Stimulated activated CD4-positive, alpha-beta T cell treated with anti-CD3 and anti-CD28 coated beads, Interleukin-1b, Interleukin-23, amount 100 ng/mL, for 24 hours (primary cell): ENCODE data around the gene MAPK9.
"Not testable (repeated sequence)": the region's sequence is repeated elsewhere in the genome, so short reads cannot be mapped to it uniquely, and the experiment has no call there.

ENCODE experiments used
- DNase-seq, 4 experiments: peaks; one replicate each; pipeline ENCODE4 v3.0.0-alpha.2; 2020; ENCODE audit warnings: low read depth in 4 of 4, low spot score in 1 of 4

Gene MAPK9

DNA sequence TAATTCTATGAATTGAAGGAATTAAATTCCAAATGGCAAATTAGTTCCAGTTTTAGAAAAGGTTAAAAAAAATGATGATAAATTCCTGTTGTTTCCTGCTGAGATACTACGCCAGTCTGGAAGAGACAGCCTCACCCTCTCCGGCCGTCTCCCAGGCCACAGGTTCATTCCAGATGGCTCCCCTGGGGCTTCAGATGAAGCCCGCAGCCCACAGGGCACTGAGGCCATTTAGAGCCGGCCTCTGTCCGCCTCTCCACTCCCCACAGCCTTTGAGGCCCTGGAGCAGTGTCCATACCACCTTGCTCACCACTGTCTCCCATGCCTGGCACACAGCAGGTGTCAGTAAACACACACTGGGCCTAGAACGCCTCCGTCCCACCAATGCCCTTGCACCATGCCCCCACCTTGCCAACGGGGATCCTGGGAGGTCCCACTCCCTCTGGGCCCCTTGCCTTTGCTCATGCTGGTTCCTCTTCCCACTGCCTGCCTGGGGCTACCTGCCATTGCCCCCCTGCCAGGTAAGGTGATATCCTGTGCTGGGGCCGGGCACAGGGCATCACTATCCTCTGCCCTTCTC is 35.2 kb upstream of the MAPK9 start:
- DNase-seq: no peak

DNA sequence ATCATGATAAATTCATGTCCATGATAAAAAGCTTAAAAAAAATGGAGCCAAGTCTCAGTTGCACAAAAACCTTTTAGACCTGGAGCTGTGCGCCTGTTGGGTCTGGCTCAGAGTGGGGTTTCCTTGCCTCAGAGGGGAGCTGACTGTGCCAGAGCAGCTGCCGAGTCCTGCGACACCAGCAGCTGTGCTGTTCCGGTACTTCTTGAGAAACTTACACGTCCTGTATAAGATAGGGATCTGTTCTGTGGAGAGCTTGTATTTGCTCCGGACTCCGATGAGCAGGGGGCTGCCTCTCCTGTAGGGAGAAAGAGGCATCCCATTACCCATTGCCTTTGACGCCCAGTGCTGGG is 32.7 kb upstream of the MAPK9 start:
- DNase-seq: no peak

DNA sequence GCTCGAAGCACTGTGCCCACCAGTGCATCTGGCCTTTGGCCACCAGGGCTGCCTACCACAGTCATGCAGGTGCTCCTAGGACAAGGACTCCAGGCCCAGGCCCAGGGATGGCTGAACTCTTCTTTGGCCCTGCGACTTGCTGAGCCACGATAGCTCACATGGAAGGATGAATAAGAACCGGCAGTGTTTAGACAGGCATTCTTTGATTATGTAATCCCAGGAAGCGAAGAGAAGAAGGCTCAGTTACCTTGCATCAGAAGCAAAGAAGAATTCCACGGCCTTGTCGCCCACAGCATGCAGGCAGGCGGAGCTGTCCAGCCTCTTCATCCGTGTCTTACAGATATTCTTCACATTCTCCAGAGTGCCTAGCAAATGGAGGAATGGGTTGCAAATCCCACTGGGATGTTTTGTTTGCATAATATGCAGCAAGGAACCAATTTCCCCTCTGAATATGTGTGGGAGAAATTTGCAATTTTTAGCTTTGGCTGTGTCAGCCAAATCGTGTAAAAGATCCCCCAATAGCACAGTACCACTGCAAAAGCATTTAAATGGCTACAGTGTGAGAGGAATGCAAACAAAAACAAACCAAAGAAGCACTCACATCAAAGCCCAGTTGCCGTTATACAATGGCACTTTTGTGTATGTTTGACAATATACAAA is 32.2 kb upstream of the MAPK9 start:
- no peak for DNase-seq

DNA sequence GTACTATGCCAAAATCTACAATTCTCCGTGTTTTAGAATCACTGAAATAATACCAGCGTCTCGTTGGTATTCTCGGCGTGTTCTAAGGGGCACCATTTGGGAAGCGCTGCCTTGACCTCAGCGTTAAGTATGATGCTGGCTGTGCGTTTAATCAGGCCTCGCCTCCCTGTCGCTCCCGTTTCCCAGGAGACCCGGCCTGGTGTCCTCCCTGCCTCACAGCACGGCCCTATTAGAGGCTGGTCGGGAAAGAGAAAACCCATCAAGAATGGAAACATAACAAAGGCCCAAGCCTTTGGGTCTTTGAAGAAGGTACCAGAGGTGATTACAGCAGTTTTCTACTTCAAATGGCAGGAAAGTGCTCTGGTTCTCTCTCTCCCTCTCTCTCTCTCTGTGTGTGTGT is 31.3 kb upstream of the MAPK9 start:
- DNase-seq: no peak

DNA sequence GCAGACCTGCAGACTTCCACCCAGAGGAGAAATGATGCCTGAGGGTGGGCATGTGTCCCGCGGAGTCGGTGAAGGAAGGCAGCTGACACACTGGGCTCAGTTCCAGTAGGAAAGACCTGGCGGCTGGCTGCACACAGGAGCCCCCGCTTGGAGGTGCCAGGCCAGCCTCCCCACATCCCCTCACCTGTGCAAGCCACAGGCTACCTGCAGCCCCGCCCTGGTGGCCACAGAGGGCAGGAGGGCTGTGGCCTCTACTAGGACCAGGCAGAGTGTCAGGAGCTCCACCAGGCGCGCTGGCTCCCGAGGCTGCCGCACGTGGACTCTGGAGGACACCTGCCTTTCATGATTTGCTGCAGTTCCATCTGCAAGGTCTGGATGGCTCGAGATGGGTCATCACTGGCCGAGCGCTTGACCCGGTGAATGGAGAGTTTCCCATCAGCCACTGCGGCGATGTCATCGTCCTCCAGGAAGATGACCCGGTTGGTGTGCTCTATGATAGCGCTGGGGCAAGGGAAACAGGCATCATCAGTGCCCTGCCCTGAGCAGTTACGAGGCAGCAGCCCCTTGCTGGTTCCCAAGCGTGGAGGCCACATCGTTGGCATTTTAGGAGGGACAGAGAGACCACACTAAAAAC is 26.7 kb upstream of the MAPK9 start:
- no peak for DNase-seq

DNA sequence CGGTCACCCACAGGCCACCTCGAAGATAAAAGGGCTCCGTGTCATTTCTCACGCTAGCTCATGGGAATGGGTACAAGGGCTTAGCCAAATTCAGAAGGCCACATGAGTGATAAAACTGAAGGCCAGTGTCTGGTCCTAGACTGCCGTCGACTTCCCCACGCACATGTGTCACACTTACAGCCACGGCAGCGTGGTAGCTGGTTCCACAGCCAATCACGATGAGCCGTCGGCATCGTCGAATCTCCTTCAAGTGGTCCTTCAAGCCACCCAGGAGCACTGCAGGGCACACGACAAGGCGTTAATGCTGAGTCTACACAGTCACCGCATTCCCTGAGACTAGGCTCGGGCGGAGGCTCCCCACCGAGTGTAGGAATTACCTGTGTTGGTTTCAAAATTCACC is 24.7 kb upstream of the MAPK9 start:
- DNase-seq: no peak

DNA sequence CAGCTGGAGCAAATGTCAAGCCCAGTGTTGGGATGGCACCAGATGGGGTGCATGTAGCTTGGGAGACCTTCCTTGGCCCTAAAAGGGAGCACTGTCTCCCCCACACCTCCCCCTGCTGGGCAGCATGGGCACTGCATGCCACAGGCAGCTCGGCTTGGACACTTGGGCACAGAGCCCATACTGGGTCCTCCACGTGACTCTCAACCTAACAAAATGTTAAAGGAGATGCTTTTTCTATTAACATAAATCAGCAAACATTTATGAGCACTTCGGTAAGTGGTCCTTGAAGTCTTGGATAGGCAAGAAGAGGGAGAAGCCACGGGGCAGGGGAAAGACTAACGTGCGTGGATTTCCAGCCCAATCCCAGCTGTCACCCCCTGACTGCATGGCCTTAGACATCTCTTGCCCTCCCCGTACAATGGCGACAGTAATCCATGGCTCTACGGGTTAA is 23.9 kb upstream of the MAPK9 start:
- peak; percentile 60 to 66 (median 64) for DNase-seq

DNA sequence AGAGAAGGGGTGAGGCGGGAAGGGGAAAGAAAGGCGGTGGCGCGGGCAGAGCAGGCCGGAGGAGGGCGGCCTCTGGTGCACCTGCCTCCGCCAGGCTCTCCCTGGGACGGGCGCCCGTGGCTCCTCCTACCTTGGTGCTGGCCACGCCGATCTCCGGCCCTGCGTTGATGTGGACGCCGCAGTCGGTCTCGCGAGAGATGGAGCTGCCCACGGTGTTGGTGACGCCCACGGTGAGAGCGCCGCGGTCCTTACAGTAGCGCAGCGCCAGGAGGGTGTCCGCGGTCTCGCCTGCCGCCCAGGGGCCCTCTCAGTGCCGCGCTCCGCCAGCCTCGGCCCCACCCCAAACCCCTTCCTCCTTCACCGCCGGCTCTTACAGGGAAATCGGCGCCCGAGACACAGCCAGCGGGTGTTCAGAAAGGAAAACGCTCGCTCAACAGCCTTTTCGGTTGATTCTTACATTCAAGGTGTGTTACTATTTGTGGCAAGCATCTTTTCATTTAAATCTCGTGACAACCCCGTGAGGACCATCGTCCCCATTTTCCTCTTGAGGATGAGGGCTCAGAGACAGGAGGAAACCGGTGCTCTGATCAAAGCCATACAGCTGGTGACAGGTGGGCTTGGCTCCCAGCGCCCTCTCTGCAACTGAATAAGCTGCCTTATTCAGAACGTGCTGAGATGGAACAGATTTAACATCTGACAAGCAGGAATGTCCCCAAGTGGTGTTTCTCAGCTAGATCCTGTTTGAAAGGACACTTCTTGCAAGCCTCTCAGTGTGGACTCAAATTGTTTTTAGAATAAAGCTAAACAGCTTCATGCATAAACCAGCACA is 22.0 kb upstream of the MAPK9 start:
- DNase-seq: peak in 2 of 4 experiments; percentile 56 to 69

DNA sequence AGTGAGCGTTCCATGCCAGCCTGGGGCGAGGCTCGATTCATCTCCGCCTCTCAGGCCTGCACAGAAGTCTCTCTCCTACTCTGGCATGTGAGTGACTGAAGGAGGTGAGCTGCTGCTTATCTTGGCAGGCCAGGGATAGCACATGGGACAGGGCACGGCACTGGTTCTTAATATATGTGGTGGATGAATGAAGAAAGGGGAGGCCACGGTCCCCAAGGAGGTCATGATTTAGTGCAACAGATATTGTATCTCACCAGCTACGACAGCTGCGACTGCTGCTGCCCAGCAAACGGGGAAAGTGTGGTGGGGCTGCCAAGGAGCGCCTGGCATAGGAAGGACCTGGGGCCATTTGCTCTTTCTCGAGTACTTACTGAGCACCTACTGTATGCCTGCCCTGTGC is 19.3 kb upstream of the MAPK9 start:
- DNase-seq: no peak

DNA sequence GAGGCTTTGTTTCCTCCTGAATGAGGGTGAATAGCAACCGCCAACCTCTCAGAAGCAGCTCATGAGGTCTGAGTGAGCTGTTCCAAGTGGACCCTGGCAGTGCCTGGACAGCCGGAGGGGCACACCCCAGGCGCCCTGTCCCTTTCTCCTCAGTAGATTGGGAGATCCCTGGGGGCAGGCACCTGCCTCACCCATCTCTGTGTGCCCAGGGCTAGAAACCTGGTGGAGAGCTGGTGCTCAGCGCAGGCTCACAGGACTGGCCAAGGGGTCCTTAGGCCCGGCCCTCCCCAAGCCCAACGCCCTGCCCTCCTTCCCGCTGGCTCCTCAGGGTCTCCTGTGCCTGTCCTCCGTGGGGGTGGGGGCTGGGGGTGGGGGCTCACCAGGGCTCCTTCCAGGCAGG is 14.9 kb upstream of the MAPK9 start:
- no peak for DNase-seq

DNA sequence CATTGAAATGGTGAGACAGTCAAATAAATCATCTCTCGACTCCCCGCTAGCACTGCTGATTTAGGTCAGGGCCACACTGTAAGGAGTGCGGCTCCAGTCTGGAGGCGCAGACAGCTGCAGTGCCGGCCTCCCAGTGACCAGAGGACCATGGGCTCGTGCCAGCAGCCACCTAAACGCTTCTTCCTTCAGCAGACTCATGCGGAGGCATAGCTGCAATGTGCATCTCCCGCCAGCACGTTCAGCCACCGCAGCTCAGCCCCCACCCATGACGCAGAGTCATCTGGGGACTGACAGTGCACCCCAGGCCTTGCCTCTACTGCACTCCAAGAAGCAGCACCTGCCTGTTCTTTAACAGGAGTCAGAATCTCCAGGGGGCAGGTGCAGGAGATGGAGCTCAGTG is 13.6 kb upstream of the MAPK9 start:
- no peak for DNase-seq

DNA sequence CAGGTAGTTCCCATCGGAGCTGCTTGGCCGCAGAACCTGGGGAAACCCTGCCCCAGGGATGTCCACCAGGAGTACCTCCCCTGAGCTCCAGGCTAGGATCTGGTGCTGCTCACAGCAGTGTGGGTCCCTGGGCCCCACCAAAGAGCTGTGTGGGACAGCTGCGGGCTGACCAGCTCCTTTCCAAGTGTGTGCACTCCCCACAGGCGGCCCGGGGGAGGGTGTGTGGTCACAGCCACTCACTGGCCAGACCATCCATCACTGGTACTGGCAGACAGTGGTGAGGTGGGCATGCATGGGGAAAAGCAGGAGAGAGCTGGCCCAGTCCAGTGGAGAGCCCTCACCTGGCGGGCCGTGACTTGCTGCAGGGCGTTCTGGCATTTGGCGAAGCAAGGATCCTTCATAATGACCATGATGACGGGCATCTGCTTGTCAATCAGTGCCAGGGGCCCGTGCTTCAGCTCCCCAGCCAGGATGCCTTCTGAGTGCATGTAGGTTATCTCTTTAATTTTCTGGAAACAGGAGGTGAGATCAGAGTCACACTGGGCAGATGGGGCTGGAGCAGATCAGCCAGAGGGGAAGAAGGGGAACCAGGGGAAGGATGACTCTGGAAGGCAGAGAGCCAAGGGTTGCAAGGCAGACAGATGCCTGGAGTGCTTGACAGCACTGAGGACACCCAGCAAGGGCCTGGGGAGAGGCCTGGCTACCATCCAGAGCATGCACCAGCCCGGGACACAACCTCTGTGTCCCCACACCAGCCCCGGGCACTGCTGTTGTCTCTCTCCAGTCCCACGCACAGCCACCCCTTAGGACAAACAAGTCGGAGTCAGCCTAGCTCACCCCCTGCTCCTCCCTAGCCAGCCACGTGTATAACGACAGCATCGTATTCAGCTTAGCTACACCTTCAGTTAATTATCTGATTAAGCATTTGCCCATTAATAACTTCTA is 12.8 kb upstream of the MAPK9 start:
- no peak for DNase-seq

DNA sequence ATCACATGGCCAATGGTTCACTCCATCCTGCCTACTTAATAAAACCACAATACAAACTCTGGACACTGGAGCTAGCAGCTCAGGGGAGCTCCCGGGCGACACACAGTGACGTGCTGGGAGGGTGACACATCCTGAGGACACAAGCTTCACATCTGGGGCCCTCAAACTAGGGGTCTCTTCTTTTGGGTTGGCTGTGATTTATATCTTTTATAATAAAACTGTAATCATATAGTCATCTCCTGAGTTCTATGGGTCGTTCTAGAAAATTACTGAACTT is 12.1 kb upstream of the MAPK9 start:
- no peak for DNase-seq

DNA sequence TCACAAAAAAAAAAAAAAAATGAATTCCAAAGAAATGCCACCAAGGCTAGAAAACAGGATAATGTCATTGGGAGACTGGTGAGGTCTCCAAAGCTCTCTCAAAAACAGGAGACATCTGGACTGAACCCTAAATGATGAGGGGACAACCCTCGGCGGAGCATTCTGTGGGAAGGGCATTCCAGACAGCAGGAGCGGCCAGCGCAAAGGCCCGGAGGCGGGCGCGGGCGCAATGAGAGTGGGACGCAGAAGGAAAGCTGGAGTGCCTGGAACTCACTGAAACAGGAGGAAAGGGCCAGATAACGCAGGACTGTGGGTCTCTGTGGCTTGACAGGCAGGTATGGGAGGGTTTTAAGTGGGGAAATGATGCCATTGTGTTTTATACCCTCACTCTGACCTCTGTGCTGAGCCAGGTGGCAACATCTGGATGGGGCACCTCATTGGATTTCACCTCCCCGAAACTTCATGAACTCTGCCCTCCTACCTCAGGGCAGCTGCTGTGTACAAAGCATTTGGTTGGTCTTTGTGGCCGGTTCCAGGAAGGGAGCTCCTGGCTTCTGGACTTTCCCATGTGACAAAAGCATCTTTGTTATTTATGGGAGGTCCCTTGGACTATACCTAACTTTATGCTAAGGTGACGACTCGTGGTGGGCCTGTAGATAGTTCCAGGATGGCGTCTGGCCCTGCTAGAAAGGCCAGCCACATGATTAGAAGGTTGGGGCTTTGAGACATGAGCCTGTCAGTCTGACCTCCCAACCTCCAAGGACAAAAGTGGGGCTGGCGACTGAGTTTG is 11.5 kb upstream of the MAPK9 start:
- no peak for DNase-seq

DNA sequence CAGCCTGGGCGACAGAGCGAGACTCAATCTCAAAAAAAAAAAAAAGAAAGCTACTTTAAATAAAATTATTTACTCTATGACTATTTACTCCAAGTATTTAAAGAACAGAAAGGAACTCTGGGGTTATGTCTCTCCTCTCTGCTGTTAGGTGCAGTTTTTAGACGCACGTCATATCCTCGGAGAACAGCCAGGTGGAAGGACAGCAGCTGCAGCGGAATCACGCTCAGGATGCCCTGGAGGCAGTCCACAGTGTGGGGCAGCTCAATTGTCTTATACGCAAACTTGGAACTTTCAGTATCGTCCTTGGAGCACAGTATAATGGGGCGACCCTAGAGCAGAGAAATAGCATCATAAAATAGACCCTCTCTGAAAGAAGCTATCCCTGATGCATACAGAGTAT is 10.4 kb upstream of the MAPK9 start:
- DNase-seq: no peak

DNA sequence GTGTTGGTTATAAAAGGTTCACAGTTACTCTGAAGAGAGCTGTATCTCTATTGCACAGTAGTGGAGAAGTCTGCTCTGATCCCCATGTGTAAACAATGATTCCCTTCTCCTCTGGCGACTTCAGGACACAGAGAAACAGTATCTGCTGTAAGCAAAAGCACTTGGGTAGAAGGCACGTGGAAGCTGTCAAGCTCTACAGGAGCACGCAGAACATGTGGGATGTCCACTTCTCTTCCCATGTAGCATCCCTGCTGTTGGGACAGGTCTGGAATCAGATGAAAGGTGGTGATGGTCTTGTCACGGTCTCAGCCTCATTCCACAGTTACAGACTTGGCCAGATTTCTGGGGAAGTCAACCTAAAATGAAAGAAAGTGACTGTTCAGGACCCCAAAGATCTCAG is 9.4 kb upstream of the MAPK9 start:
- DNase-seq: no peak

DNA sequence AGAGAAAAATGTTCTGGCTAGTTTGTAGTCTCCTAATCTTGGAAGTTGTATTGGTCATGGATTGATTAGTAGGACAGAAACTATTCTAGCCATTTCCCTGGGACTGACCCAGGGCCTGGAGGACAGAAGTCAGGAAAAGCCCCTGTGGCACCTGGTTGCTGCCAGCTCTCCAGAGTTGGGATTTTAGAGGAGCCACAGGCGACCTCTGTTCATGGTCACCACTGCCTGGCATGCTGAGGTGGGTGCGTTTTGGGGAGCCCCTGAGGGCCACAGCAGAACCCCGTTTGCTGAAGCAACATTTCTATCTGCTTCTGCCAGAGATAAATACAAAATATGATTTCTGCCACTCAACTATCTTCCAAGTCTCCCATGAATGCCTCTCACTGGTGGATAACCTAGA is 7.6 kb upstream of the MAPK9 start:
- DNase-seq: no peak

DNA sequence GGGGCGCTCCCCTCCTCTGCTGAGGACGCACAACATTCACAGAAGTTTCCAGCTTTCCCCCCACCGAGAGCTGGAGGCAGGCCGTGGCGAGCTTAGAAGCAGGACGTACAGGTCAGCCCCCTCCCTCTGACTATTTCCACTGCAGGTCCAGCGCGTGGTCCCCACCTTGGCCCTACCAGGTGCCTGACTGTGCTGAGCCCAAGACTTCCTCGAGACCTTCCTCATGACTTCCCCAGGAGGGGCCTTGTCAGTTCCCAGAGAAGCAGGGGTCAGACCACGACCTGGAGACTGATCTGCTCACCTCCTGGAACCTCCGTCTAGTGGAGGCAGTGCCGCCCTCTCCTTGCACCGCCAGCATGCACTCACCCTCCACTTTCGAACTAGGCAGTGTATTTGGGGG is 7.1 kb upstream of the MAPK9 start:
- DNase-seq: not testable (repeated sequence)

DNA sequence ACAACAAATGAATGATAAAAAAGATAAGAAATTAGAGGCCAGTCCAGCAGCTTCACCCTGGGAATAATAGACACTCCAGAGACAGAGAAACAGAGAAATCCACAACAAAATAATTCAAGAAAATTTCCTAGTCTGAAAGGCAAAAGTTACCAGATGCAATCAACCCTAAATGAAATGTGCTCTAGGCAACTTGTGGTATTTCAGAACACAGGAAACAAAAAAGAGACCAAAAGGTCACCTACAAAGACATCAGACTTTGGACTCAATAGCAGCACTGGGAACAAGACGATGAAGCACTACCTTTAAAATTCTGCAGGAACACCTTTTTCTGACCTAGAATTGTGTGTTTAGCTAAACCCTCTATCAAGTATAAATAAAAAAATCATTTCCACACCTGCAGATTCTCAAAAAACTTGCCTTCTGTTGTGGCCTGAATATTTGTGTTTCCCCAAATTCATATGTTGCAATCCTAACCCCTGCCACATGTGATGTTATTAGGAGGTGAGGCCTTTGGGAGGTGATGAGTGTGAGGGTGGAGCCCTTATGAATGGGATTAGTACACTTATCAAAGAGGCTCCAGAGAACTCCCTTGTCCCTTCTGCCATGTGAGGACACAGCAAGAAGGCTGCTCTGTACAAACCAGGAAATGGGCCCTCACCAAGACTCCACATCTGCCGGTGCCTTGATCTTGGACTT is 5.9 kb upstream of the MAPK9 start:
- no peak for DNase-seq

DNA sequence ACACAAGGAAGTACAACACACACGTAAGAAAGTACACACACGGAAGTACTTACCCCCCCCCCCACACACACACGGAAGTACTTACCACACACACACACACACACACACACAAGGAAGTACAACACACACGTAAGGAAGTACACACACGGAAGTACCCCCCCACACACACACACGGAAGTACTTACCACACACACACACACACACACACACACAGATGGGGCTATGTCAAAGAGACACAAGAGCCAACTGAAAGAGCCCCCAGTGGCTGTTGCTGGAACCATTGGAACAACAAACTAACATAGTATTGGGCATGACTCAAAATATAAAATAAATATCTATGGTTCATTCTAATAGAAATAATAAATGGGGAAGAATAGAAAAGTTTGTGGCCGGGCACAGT is 4.9 kb upstream of the MAPK9 start:
- DNase-seq: no peak
